H9 (cell line): Measurements from ENCODE around the gene MCRIP2. TPM values are rescaled to one million over a fixed set of nuclear protein-coding genes. Genes with fewer than 3 reads are reported as not detected.

Source experiments
- DNase-seq: peaks from one replicate; pipeline ENCODE4 v3.0.0-alpha.2; 2017
- H2AFZ ChIP-seq: one replicate; pipeline ENCODE4 v1.6.1; 2013; ENCODE audit warnings: mild to moderate bottlenecking, low read length, control low read depth, moderate library complexity
- H2AK5ac ChIP-seq: 2 replicates; pipeline ENCODE4 v1.6.1; 2013; ENCODE audit warnings: low read length, control low read depth, mixed read lengths; ENCODE audit not compliant: insufficient read length
- H2BK120ac ChIP-seq: one replicate; pipeline ENCODE4 v1.6.1; 2013; ENCODE audit warnings: low read depth, mild to moderate bottlenecking, low read length, control low read depth, inconsistent platforms; ENCODE audit not compliant: poor library complexity, severe bottlenecking
- H2BK12ac ChIP-seq: 2 replicates; pipeline ENCODE4 v1.6.1; 2013; ENCODE audit warnings: low read length, control low read depth, mixed read lengths, low read depth; ENCODE audit not compliant: insufficient read length
- H2BK15ac ChIP-seq: 2 replicates; pipeline ENCODE4 v1.6.1; 2013; ENCODE audit warnings: low read depth, low read length, control low read depth
- H2BK20ac ChIP-seq: one replicate; pipeline ENCODE4 v1.6.1; 2013; ENCODE audit warnings: low read depth, mild to moderate bottlenecking, low read length, control low read depth, inconsistent platforms; ENCODE audit not compliant: poor library complexity, severe bottlenecking
- H2BK5ac ChIP-seq: 2 replicates; pipeline ENCODE4 v1.6.1; 2013; ENCODE audit warnings: low read length, control low read depth, mixed read lengths; ENCODE audit not compliant: insufficient read length
- H3K14ac ChIP-seq: 2 replicates; pipeline ENCODE4 v1.6.1; 2013; ENCODE audit warnings: low read length, control low read depth; ENCODE audit not compliant: insufficient read depth
- H3K18ac ChIP-seq: 2 replicates; pipeline ENCODE4 v1.6.1; 2013; ENCODE audit warnings: low read depth, mild to moderate bottlenecking, mixed read lengths, low read length, control low read depth; ENCODE audit not compliant: insufficient read length
- H3K23ac ChIP-seq: 2 replicates; pipeline ENCODE4 v1.6.1; 2013; ENCODE audit warnings: low read length, control low read depth, mixed read lengths, low read depth; ENCODE audit not compliant: insufficient read length
- H3K23me2 ChIP-seq: 2 replicates; pipeline ENCODE4 v1.6.1; 2013; ENCODE audit warnings: low read depth, mild to moderate bottlenecking, mixed read lengths, low read length, control low read depth; ENCODE audit not compliant: insufficient read length, poor library complexity, severe bottlenecking
- H3K27ac ChIP-seq: 2 replicates; pipeline ENCODE4 v1.5.1; 2013; ENCODE audit warnings: low read length, control low read depth, mixed read lengths, low read depth; ENCODE audit not compliant: insufficient read length
- H3K27me3 ChIP-seq: 2 replicates; pipeline ENCODE4 v1.6.1; 2013; ENCODE audit warnings: low read length, control low read depth, inconsistent platforms; ENCODE audit not compliant: insufficient read depth
- H3K4ac ChIP-seq: 2 replicates; pipeline ENCODE4 v1.6.1; 2013; ENCODE audit warnings: low read depth, mild to moderate bottlenecking, control low read depth, inconsistent platforms, low read length, moderate library complexity
- H3K4me1 ChIP-seq: 2 replicates; pipeline ENCODE4 v1.6.1; 2013; ENCODE audit warnings: low read length, control low read depth, inconsistent platforms; ENCODE audit not compliant: insufficient read depth
- H3K4me2 ChIP-seq: 2 replicates; pipeline ENCODE4 v1.6.1; 2013; ENCODE audit warnings: low read length, control low read depth, mixed read lengths; ENCODE audit not compliant: insufficient read length, insufficient read depth
- H3K56ac ChIP-seq: 2 replicates; pipeline ENCODE4 v1.6.1; 2013; ENCODE audit warnings: low read depth, mild to moderate bottlenecking, mixed read lengths, low read length, control low read depth; ENCODE audit not compliant: insufficient read length
- H3K79me1 ChIP-seq: 2 replicates; pipeline ENCODE4 v1.6.1; 2013; ENCODE audit warnings: low read depth, mild to moderate bottlenecking, moderate library complexity, low read length, control low read depth, inconsistent platforms; ENCODE audit not compliant: insufficient read depth, poor library complexity, severe bottlenecking
- H3K79me2 ChIP-seq: 2 replicates; pipeline ENCODE4 v1.6.1; 2013; ENCODE audit warnings: low read length, control low read depth, inconsistent platforms; ENCODE audit not compliant: insufficient read depth
- H3K9ac ChIP-seq: 2 replicates; pipeline ENCODE4 v1.6.1; 2013; ENCODE audit warnings: low read length, control low read depth, mixed read lengths; ENCODE audit not compliant: insufficient read length; ENCODE audit errors: extremely low read depth
- H3K9me3 ChIP-seq: one replicate; pipeline ENCODE4 v1.6.1; 2013; ENCODE audit warnings: low read depth, low read length, inconsistent platforms; ENCODE audit not compliant: control insufficient read depth
- H3T11ph ChIP-seq: one replicate; pipeline ENCODE4 v1.6.1; 2013; ENCODE audit warnings: mild to moderate bottlenecking, low read length, control low read depth, inconsistent platforms
- H4K20me1 ChIP-seq: one replicate; pipeline ENCODE4 v1.6.1; 2013; ENCODE audit not compliant: control insufficient read depth, insufficient read length, insufficient read depth
- H4K5ac ChIP-seq: 2 replicates; pipeline ENCODE4 v1.6.1; 2013; ENCODE audit warnings: low read depth, mild to moderate bottlenecking, mixed read lengths, low read length, control low read depth; ENCODE audit not compliant: insufficient read length
- H4K8ac ChIP-seq: replicated peaks from 2 replicates; pipeline ENCODE4 v1.6.1; 2013; ENCODE audit warnings: low read length, control low read depth, mixed read lengths, low read depth; ENCODE audit not compliant: insufficient read length
- H4K91ac ChIP-seq: 2 replicates; pipeline ENCODE4 v1.6.1; 2013; ENCODE audit warnings: low read depth, mild to moderate bottlenecking, moderate library complexity, mixed read lengths, low read length, control low read depth; ENCODE audit not compliant: insufficient read length
- H3K27ac Mint-ChIP-seq, 3 experiments: 2 replicates in 2 of 3; 3 replicates in 1 of 3; pipeline ENCODE4 v1.8.0; 2020 to 2021; ENCODE audit warnings: mixed read lengths in 3 of 3, mild to moderate bottlenecking in 1 of 3, moderate library complexity in 1 of 3
- H3K27me3 Mint-ChIP-seq: 2 replicates; pipeline ENCODE4 v1.8.0; 2021; ENCODE audit warnings: low read depth, mild to moderate bottlenecking, moderate library complexity, mixed read lengths
- H3K36me3 Mint-ChIP-seq, 3 experiments: 2 replicates in 2 of 3; 3 replicates in 1 of 3; pipeline ENCODE4 v1.8.0; 2020 to 2021; ENCODE audit warnings: low read depth in 3 of 3, mixed read lengths in 3 of 3; ENCODE audit not compliant: insufficient read depth in 1 of 3
- H3K4me1 Mint-ChIP-seq, 2 experiments: 2 replicates each; pipeline ENCODE4 v1.8.0; 2020; ENCODE audit warnings: mixed read lengths in 2 of 2
- H3K4me3 Mint-ChIP-seq, 2 experiments: 2 replicates in 1 of 2; 3 replicates in 1 of 2; pipeline ENCODE4 v1.8.0; 2020 to 2021; ENCODE audit warnings: mild to moderate bottlenecking in 2 of 2, mixed read lengths in 2 of 2, moderate library complexity in 1 of 2
- H3K9me3 Mint-ChIP-seq, 2 experiments: 2 replicates in 1 of 2; 3 replicates in 1 of 2; pipeline ENCODE4 v1.8.0; 2020; ENCODE audit warnings: mild to moderate bottlenecking in 2 of 2, mixed read lengths in 2 of 2, moderate library complexity in 1 of 2
- WGBS: extraction: QIAGEN DNeasy Blood & Tissue Kit; methylation state at CpG from one replicate; pipeline ENCODE4 v1.1.7; 2013; ENCODE audit warnings: missing lambda C conversion rate, low lambda C conversion rate, mixed read lengths; ENCODE audit not compliant: insufficient read length; ENCODE audit errors: extremely low coverage; 5-methylcytosine and 5-hydroxymethylcytosine counted together
- total RNA-seq: library from RNA; stranded (reverse); gene quantifications from 2 replicates; pipeline ENCODE4 v1.2.1, GENCODE V29; 2021
- TF ChIP-seq, protein P1 (sequence below): fragments of 200-600 bp; sonication (generic); conservative IDR thresholded peaks from 3 replicates; pipeline ENCODE4 v1.8.0; 2021; ENCODE audit warnings: antibody characterized with exemption, mild to moderate bottlenecking

The MCRIP2 gene
- total RNA-seq, 1 experiment from 2014 or later = 52.5 TPM

- no peak for DNase-seq
- H2BK12ac ChIP-seq = no peak overlapping the region
- no peaks in the 10 kb centered on the region for H3K9me3 ChIP-seq
- no peak overlapping the region for H3K27ac ChIP-seq
- H2BK20ac ChIP-seq = no peak overlapping the region
- Mint-ChIP-seq H3K27ac (peak overlapping the region in 1 of 3 experiments; percentile 72; a peak in 3 of 7 replicates), H3K4me3 (peak overlapping the region; percentile 77 to 82), H3K4me1 (peaks cover 2% of the 10 kb centered on the region in 2 experiments; a peak in 3 of 4 replicates), H3K9me3 (no peaks in the 10 kb centered on the region), H3K27me3 (no peaks in the 10 kb centered on the region), H3K36me3 (peaks cover 8 to 28% (median 27%) of the 10 kb centered on the region in 3 experiments; a peak in 6 of 7 replicates)
- H3K79me2 ChIP-seq = no peaks in the 10 kb centered on the region; the same call in 1 of the 2 replicates
- H4K5ac ChIP-seq = no peak overlapping the region
- no peaks in the 10 kb centered on the region for H3K4me1 ChIP-seq
- no peak overlapping the region for H4K91ac ChIP-seq
- no peak overlapping the region for H3T11ph ChIP-seq
- TF ChIP-seq, protein P1, sequence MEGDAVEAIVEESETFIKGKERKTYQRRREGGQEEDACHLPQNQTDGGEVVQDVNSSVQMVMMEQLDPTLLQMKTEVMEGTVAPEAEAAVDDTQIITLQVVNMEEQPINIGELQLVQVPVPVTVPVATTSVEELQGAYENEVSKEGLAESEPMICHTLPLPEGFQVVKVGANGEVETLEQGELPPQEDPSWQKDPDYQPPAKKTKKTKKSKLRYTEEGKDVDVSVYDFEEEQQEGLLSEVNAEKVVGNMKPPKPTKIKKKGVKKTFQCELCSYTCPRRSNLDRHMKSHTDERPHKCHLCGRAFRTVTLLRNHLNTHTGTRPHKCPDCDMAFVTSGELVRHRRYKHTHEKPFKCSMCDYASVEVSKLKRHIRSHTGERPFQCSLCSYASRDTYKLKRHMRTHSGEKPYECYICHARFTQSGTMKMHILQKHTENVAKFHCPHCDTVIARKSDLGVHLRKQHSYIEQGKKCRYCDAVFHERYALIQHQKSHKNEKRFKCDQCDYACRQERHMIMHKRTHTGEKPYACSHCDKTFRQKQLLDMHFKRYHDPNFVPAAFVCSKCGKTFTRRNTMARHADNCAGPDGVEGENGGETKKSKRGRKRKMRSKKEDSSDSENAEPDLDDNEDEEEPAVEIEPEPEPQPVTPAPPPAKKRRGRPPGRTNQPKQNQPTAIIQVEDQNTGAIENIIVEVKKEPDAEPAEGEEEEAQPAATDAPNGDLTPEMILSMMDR = no peak
- no peak overlapping the region for H2BK120ac ChIP-seq
- no peaks in the 10 kb centered on the region for H4K20me1 ChIP-seq
- H3K23me2 ChIP-seq = no peaks in the 10 kb centered on the region
- H3K23ac ChIP-seq = no peak overlapping the region
- H3K4me2 ChIP-seq = no peak overlapping the region
- H4K8ac ChIP-seq = no peak overlapping the region
- H3K9ac ChIP-seq = no peak overlapping the region
- H2AK5ac ChIP-seq = no peak overlapping the region
- H3K4ac ChIP-seq = no peak overlapping the region
- H3K79me1 ChIP-seq = no peaks in the 10 kb centered on the region
- H3K18ac ChIP-seq = no peak overlapping the region
- no peak overlapping the region for H3K56ac ChIP-seq
- H2BK5ac ChIP-seq = no peak overlapping the region
- H3K27me3 ChIP-seq = no peaks in the 10 kb centered on the region
- H2AFZ ChIP-seq = no peak overlapping the region
- H2BK15ac ChIP-seq = no peak overlapping the region
- WGBS = no CpG with 5 or more reads among the region's 22 CpGs
- no peak overlapping the region for H3K14ac ChIP-seq
These were observed 25.6 kb downstream of the MCRIP2 start for GRCh38 chr16:667113-667779.
